Choroid plexus epithelial cell (primary cell): ENCODE results near the gene CCDC85B.
"Not testable (repeated sequence)": the region's sequence is repeated elsewhere in the genome, so short reads cannot be mapped to it uniquely, and the experiment has no call there.

Experiments
- DNase-seq: peaks from one replicate; pipeline ENCODE4 v3.0.0-alpha.2; 2010; ENCODE audit warnings: low read depth
- H3K4me3 ChIP-seq: 2 replicates; pipeline ENCODE4 v1.5.1; 2011; ENCODE audit warnings: low read depth, mild to moderate bottlenecking, control low read depth, low read length, moderate library complexity
- TF ChIP-seq, protein P1 (sequence below): conservative IDR thresholded peaks from 2 replicates; pipeline ENCODE4 v1.5.1; 2011; ENCODE audit warnings: low read depth, mild to moderate bottlenecking, control low read depth, inconsistent platforms, low read length, moderate library complexity

The CCDC85B gene

GRCh38 chr11:65885808-65886536 is 4.5 kb upstream of the CCDC85B start:
- no peak overlapping the region for H3K4me3 ChIP-seq
- DNase-seq, result no peak
- TF ChIP-seq, protein P1, sequence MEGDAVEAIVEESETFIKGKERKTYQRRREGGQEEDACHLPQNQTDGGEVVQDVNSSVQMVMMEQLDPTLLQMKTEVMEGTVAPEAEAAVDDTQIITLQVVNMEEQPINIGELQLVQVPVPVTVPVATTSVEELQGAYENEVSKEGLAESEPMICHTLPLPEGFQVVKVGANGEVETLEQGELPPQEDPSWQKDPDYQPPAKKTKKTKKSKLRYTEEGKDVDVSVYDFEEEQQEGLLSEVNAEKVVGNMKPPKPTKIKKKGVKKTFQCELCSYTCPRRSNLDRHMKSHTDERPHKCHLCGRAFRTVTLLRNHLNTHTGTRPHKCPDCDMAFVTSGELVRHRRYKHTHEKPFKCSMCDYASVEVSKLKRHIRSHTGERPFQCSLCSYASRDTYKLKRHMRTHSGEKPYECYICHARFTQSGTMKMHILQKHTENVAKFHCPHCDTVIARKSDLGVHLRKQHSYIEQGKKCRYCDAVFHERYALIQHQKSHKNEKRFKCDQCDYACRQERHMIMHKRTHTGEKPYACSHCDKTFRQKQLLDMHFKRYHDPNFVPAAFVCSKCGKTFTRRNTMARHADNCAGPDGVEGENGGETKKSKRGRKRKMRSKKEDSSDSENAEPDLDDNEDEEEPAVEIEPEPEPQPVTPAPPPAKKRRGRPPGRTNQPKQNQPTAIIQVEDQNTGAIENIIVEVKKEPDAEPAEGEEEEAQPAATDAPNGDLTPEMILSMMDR, result no peak

- peak overlapping the region; percentile 90 for H3K4me3 ChIP-seq
- TF ChIP-seq, protein P1, result no peak
- DNase-seq, result no peak
Observed at GRCh38 chr11:65886826-65887722, 3.4 kb upstream of the CCDC85B start.

GRCh38 chr11:65887723-65888162 is 2.7 kb upstream of the CCDC85B start:
- TF ChIP-seq, protein P1, result no peak
- DNase-seq, result no peak
- H3K4me3 ChIP-seq, result peak overlapping the region; percentile 90

GRCh38 chr11:65888163-65888814 is 2.2 kb upstream of the CCDC85B start, which contains the start of gene FIBP:
TSS of gene FIBP (minus strand) at chr11:65888471. CDS start at chr11:65888418, 53 bp downstream.
- peak; percentile 98 for DNase-seq
- TF ChIP-seq, protein P1, result peak; percentile 66
- peak within 1 kb of the TSS; percentile 90 for H3K4me3 ChIP-seq

GRCh38 chr11:65891219-65892136 is 1.0 kb downstream of the CCDC85B start:
- no peak for DNase-seq
- TF ChIP-seq, protein P1, result peak; percentile 51
- H3K4me3 ChIP-seq, result peak overlapping the region; percentile 69

GRCh38 chr11:65892137-65892540 is 1.7 kb downstream of the CCDC85B start:
- not testable (repeated sequence) for DNase-seq

More at GRCh38 chr11:65892137-65892540, 1.7 kb downstream of the CCDC85B start:
- H3K4me3 ChIP-seq, result peak overlapping the region; percentile 69
